Measurements from ENCODE around the gene OLFM1.

Gene OLFM1

GRCh38 chr9:135091545-135091944 is 4.1 kb downstream of the OLFM1 start:
- Histone ChIP-seq H3K27ac (ENCODE audit: low read depth, low read length, severe bottlenecking) (no peak overlapping the region), H3K36me3 (ENCODE audit: control insufficient read depth, insufficient read depth, low read length) (no peaks in the 10 kb centered on the region), H3K4me1 (ENCODE audit: control insufficient read depth, insufficient read depth, low read length, poor library complexity, severe bottlenecking) (peaks cover 12% of the 10 kb centered on the region), H3K4me3 (ENCODE audit: extremely low read depth, insufficient read depth, low read length, poor library complexity, severe bottlenecking) (no peak overlapping the region), H3K9me3 (ENCODE audit: control insufficient read depth, low read length) (no peaks in the 10 kb centered on the region)
- WGBS, 2 experiments (ENCODE audit: insufficient coverage in 2 of 2) = no CpG with 5 or more reads among the region's 1 CpG

- H3K9me3 ChIP-seq (ENCODE audit: control insufficient read depth, low read length) = no peaks in the 10 kb centered on the region
- no peak overlapping the region for H3K27ac ChIP-seq (ENCODE audit: low read depth, low read length, severe bottlenecking)
Observed at GRCh38 chr9:135093111-135093510, 5.6 kb downstream of the OLFM1 start.

GRCh38 chr9:135093911-135094584 is 6.6 kb downstream of the OLFM1 start:
- Histone ChIP-seq H3K9me3 (ENCODE audit: control insufficient read depth, low read length) (no peaks in the 10 kb centered on the region), H3K4me1 (ENCODE audit: control insufficient read depth, insufficient read depth, low read length, poor library complexity, severe bottlenecking) (peaks cover 2% of the 10 kb centered on the region), H3K4me3 (ENCODE audit: extremely low read depth, insufficient read depth, low read length, poor library complexity, severe bottlenecking) (no peak overlapping the region), H3K36me3 (ENCODE audit: control insufficient read depth, insufficient read depth, low read length) (no peaks in the 10 kb centered on the region), H3K27ac (ENCODE audit: low read depth, low read length, severe bottlenecking) (no peak overlapping the region)
- WGBS, 2 experiments (ENCODE audit: insufficient coverage in 2 of 2) = 86 to 90% methylated on average over 7 to 8 of the region's 13 CpGs

More at GRCh38 chr9:135093111-135093510, 5.6 kb downstream of the OLFM1 start:
- H3K36me3 ChIP-seq (ENCODE audit: control insufficient read depth, insufficient read depth, low read length) = no peaks in the 10 kb centered on the region
- peaks cover 7% of the 10 kb centered on the region for H3K4me1 ChIP-seq (ENCODE audit: control insufficient read depth, insufficient read depth, low read length, poor library complexity, severe bottlenecking)
- WGBS, 2 experiments (ENCODE audit: insufficient coverage in 2 of 2) = 76 to 89% methylated on average over 5 of the region's 5 CpGs
- no peak overlapping the region for H3K4me3 ChIP-seq (ENCODE audit: extremely low read depth, insufficient read depth, low read length, poor library complexity, severe bottlenecking)

GRCh38 chr9:135095470-135096407 is 8.3 kb downstream of the OLFM1 start:
- no peaks in the 10 kb centered on the region for H3K9me3 ChIP-seq (ENCODE audit: control insufficient read depth, low read length)
- H3K27ac ChIP-seq (ENCODE audit: low read depth, low read length, severe bottlenecking) = no peak overlapping the region
- H3K4me3 ChIP-seq (ENCODE audit: extremely low read depth, insufficient read depth, low read length, poor library complexity, severe bottlenecking) = no peak overlapping the region
- no peaks in the 10 kb centered on the region for H3K36me3 ChIP-seq (ENCODE audit: control insufficient read depth, insufficient read depth, low read length)
- 80 to 91% methylated on average over 7 of the region's 9 CpGs for WGBS, 2 experiments (ENCODE audit: insufficient coverage in 2 of 2)
- H3K4me1 ChIP-seq (ENCODE audit: control insufficient read depth, insufficient read depth, low read length, poor library complexity, severe bottlenecking) = no peaks in the 10 kb centered on the region

GRCh38 chr9:135096408-135096895 is 9.0 kb downstream of the OLFM1 start:
- H3K27ac ChIP-seq (ENCODE audit: low read depth, low read length, severe bottlenecking) = no peak overlapping the region
- WGBS, 2 experiments (ENCODE audit: insufficient coverage in 2 of 2) = 86 to 90% methylated on average over 8 to 9 of the region's 9 CpGs
- H3K36me3 ChIP-seq (ENCODE audit: control insufficient read depth, insufficient read depth, low read length) = no peaks in the 10 kb centered on the region
- no peak overlapping the region for H3K4me3 ChIP-seq (ENCODE audit: extremely low read depth, insufficient read depth, low read length, poor library complexity, severe bottlenecking)
- no peaks in the 10 kb centered on the region for H3K9me3 ChIP-seq (ENCODE audit: control insufficient read depth, low read length)
- no peaks in the 10 kb centered on the region for H3K4me1 ChIP-seq (ENCODE audit: control insufficient read depth, insufficient read depth, low read length, poor library complexity, severe bottlenecking)

- H3K36me3 ChIP-seq (ENCODE audit: control insufficient read depth, insufficient read depth, low read length) = no peaks in the 10 kb centered on the region
- no peaks in the 10 kb centered on the region for H3K4me1 ChIP-seq (ENCODE audit: control insufficient read depth, insufficient read depth, low read length, poor library complexity, severe bottlenecking)
- H3K4me3 ChIP-seq (ENCODE audit: extremely low read depth, insufficient read depth, low read length, poor library complexity, severe bottlenecking) = no peak overlapping the region
- H3K27ac ChIP-seq (ENCODE audit: low read depth, low read length, severe bottlenecking) = no peak overlapping the region
- H3K9me3 ChIP-seq (ENCODE audit: control insufficient read depth, low read length) = no peaks in the 10 kb centered on the region
- WGBS, 2 experiments (ENCODE audit: insufficient coverage in 2 of 2) = 73 to 75% methylated on average over 18 to 20 of the region's 22 CpGs
Observed at GRCh38 chr9:135098400-135099105, 11.1 kb downstream of the OLFM1 start.

GRCh38 chr9:135099574-135099973 is 12.1 kb downstream of the OLFM1 start:
- Histone ChIP-seq H3K4me3 (ENCODE audit: extremely low read depth, insufficient read depth, low read length, poor library complexity, severe bottlenecking) (no peak overlapping the region), H3K36me3 (ENCODE audit: control insufficient read depth, insufficient read depth, low read length) (no peaks in the 10 kb centered on the region), H3K4me1 (ENCODE audit: control insufficient read depth, insufficient read depth, low read length, poor library complexity, severe bottlenecking) (no peaks in the 10 kb centered on the region), H3K27ac (ENCODE audit: low read depth, low read length, severe bottlenecking) (no peak overlapping the region), H3K9me3 (ENCODE audit: control insufficient read depth, low read length) (no peaks in the 10 kb centered on the region)
- WGBS, 2 experiments (ENCODE audit: insufficient coverage in 2 of 2) = 83 to 84% methylated on average over 4 to 5 of the region's 5 CpGs

GRCh38 chr9:135100241-135100681 is 12.8 kb downstream of the OLFM1 start:
- H3K4me1 ChIP-seq (ENCODE audit: control insufficient read depth, insufficient read depth, low read length, poor library complexity, severe bottlenecking) = no peaks in the 10 kb centered on the region
- no peak overlapping the region for H3K4me3 ChIP-seq (ENCODE audit: extremely low read depth, insufficient read depth, low read length, poor library complexity, severe bottlenecking)
- no peaks in the 10 kb centered on the region for H3K9me3 ChIP-seq (ENCODE audit: control insufficient read depth, low read length)
- H3K27ac ChIP-seq (ENCODE audit: low read depth, low read length, severe bottlenecking) = no peak overlapping the region
- H3K36me3 ChIP-seq (ENCODE audit: control insufficient read depth, insufficient read depth, low read length) = no peaks in the 10 kb centered on the region
- 79 to 87% methylated on average over 8 to 9 of the region's 10 CpGs for WGBS, 2 experiments (ENCODE audit: insufficient coverage in 2 of 2)

GRCh38 chr9:135100725-135101410 is 13.4 kb downstream of the OLFM1 start:
- no peaks in the 10 kb centered on the region for H3K36me3 ChIP-seq (ENCODE audit: control insufficient read depth, insufficient read depth, low read length)
- H3K27ac ChIP-seq (ENCODE audit: low read depth, low read length, severe bottlenecking) = no peak overlapping the region
- WGBS, 2 experiments (ENCODE audit: insufficient coverage in 2 of 2) = 84 to 87% methylated on average over 2 to 10 of the region's 10 CpGs
- H3K9me3 ChIP-seq (ENCODE audit: control insufficient read depth, low read length) = no peaks in the 10 kb centered on the region
- no peaks in the 10 kb centered on the region for H3K4me1 ChIP-seq (ENCODE audit: control insufficient read depth, insufficient read depth, low read length, poor library complexity, severe bottlenecking)
- H3K4me3 ChIP-seq (ENCODE audit: extremely low read depth, insufficient read depth, low read length, poor library complexity, severe bottlenecking) = no peak overlapping the region

- H3K36me3 ChIP-seq (ENCODE audit: control insufficient read depth, insufficient read depth, low read length) = no peaks in the 10 kb centered on the region
- no peaks in the 10 kb centered on the region for H3K4me1 ChIP-seq (ENCODE audit: control insufficient read depth, insufficient read depth, low read length, poor library complexity, severe bottlenecking)
- no peaks in the 10 kb centered on the region for H3K9me3 ChIP-seq (ENCODE audit: control insufficient read depth, low read length)
- H3K4me3 ChIP-seq (ENCODE audit: extremely low read depth, insufficient read depth, low read length, poor library complexity, severe bottlenecking) = no peak overlapping the region
- no peak overlapping the region for H3K27ac ChIP-seq (ENCODE audit: low read depth, low read length, severe bottlenecking)
- 91 to 95% methylated on average over 9 to 11 of the region's 11 CpGs for WGBS, 2 experiments (ENCODE audit: insufficient coverage in 2 of 2)
Observed at GRCh38 chr9:135101486-135101885, 14.0 kb downstream of the OLFM1 start.

Measured in mesodermal cell (in vitro differentiated cells).